KMS-11 (cell line): ENCODE measurements around the gene PRSS12.
A peak's percentile ranks its signal among the peaks of the same experiment; 100 is the strongest.

ENCODE experiments used
- H2AFZ ChIP-seq: fragments of 200-600 bp; sonication (generic); 2 replicates; pipeline ENCODE4 v1.6.1; 2016; ENCODE audit warnings: antibody characterized with exemption, mixed run types, low read depth
- H3K27ac ChIP-seq: fragments of 200-600 bp; sonication (generic); 2 replicates; pipeline ENCODE4 v1.6.1; 2016; ENCODE audit warnings: mild to moderate bottlenecking, mixed run types
- H3K27me3 ChIP-seq: fragments of 200-600 bp; sonication (generic); 2 replicates; pipeline ENCODE4 v1.6.1; 2017; ENCODE audit warnings: mild to moderate bottlenecking, low read depth, mixed run types, moderate library complexity; ENCODE audit not compliant: insufficient read depth
- H3K36me3 ChIP-seq: fragments of 200-600 bp; sonication (generic); 2 replicates; pipeline ENCODE4 v1.6.1; 2017; ENCODE audit warnings: mild to moderate bottlenecking, mixed run types; ENCODE audit not compliant: insufficient read depth
- H3K4me1 ChIP-seq: fragments of 200-600 bp; sonication (generic); 2 replicates; pipeline ENCODE4 v1.6.1; 2016; ENCODE audit warnings: mild to moderate bottlenecking, low read depth, mixed run types; ENCODE audit not compliant: poor library complexity, severe bottlenecking
- H3K4me2 ChIP-seq: fragments of 200-600 bp; sonication (generic); 2 replicates; pipeline ENCODE4 v1.7.0; 2016; ENCODE audit warnings: mild to moderate bottlenecking, mixed run types
- H3K4me3 ChIP-seq: fragments of 200-600 bp; sonication (generic); IDR thresholded peaks from 2 replicates; pipeline ENCODE4 v1.6.1; 2017; ENCODE audit warnings: low read depth, low read length, mixed read lengths; ENCODE audit not compliant: insufficient read depth
- H3K79me2 ChIP-seq: fragments of 200-600 bp; sonication (generic); 2 replicates; pipeline ENCODE4 v1.6.1; 2016; ENCODE audit warnings: low read depth, mixed run types; ENCODE audit not compliant: insufficient read depth
- H3K9ac ChIP-seq: fragments of 200-600 bp; sonication (generic); 2 replicates; pipeline ENCODE4 v1.6.1; 2016; ENCODE audit warnings: mild to moderate bottlenecking, mixed run types
- H4K20me1 ChIP-seq: fragments of 200-600 bp; sonication (generic); 2 replicates; pipeline ENCODE4 v1.6.1; 2016; ENCODE audit warnings: mild to moderate bottlenecking, mixed run types; ENCODE audit not compliant: insufficient read depth
- TF ChIP-seq, protein P1 (sequence below): fragments of 200-600 bp; sonication (generic); conservative IDR thresholded peaks from 2 replicates; pipeline ENCODE4 v1.6.1; 2017; ENCODE audit warnings: low read depth, mild to moderate bottlenecking, antibody characterized with exemption, low read length, moderate library complexity, mixed read lengths

Gene PRSS12

DNA sequence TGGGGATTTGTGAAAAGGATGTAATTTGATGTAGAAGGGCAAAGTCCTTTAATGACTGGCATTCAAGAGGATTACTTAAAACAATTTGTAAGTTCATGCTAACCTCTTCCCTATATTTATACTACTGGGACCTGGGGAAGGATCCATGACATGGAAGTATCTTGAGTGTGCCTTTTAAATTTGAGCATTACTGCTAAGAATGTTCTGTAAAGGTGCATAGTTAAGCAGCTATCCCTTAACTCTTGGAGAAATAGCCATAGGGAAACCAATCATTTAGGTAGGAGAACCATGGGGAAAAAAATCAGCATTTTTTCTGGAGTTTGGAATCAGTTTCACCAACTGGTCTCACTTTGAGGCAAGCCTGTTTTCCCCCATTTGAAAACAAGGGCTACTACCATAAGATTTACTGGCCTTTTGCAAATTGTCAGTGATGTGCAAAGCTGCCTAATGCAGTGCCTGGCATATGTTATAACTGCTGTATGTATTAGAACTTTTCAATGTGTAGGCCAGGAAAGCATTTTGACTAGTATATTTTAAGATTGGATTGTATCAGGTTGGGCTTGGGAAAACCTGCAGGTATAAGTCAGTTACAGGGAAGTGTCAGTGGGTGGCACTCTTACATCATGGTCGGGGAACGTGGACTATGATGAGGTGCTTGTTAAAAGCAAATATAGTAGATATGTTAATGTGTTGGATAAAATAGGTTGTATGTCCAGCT is 72.1 kb downstream of the PRSS12 start:
- Histone ChIP-seq H3K9ac (peak overlapping the region; percentile 98; the same call in 1 of the 2 replicates), H4K20me1 (no peaks in the 10 kb centered on the region), H2AFZ (no peak overlapping the region), H3K4me1 (peaks cover 24% of the 10 kb centered on the region), H3K79me2 (peaks cover 17% of the 10 kb centered on the region), H3K36me3 (peaks cover 13% of the 10 kb centered on the region), H3K27me3 (no peaks in the 10 kb centered on the region), H3K4me2 (peak overlapping the region; percentile 85), H3K4me3 (no peak overlapping the region), H3K27ac (peak overlapping the region; percentile 89; the same call in 1 of the 2 replicates)
- TF ChIP-seq, protein P1, sequence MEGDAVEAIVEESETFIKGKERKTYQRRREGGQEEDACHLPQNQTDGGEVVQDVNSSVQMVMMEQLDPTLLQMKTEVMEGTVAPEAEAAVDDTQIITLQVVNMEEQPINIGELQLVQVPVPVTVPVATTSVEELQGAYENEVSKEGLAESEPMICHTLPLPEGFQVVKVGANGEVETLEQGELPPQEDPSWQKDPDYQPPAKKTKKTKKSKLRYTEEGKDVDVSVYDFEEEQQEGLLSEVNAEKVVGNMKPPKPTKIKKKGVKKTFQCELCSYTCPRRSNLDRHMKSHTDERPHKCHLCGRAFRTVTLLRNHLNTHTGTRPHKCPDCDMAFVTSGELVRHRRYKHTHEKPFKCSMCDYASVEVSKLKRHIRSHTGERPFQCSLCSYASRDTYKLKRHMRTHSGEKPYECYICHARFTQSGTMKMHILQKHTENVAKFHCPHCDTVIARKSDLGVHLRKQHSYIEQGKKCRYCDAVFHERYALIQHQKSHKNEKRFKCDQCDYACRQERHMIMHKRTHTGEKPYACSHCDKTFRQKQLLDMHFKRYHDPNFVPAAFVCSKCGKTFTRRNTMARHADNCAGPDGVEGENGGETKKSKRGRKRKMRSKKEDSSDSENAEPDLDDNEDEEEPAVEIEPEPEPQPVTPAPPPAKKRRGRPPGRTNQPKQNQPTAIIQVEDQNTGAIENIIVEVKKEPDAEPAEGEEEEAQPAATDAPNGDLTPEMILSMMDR, result peak; percentile 70

DNA sequence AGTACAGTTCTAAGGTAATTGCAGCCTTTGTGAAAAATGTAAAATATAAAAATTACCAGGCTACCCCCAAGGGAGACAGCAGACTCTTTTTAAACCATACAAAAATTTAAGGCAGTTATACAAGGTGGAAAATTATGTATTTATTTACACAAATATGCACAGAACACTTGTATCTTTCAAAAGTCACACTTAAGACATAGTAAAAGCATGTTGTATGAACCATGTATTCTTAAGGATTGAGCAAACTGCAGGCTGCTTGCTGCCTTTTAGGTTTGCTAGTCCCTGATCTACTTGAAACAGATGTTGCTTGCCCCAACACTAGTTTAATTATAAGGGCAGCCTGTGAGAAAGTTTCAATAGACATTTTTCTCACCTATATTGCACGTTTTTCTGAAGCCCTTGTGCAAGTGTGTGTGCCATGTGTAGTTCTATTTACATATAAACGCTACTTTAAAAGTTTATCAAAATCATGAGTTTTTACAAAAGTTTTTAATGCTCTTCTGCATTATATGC is 72.8 kb downstream of the PRSS12 start:
- TF ChIP-seq, protein P1, result no peak
- Histone ChIP-seq H3K9ac (peak overlapping the region; percentile 98), H4K20me1 (no peaks in the 10 kb centered on the region), H3K79me2 (peaks cover 17% of the 10 kb centered on the region), H3K4me1 (peaks cover 24% of the 10 kb centered on the region), H3K27ac (peak overlapping the region; percentile 89), H3K4me2 (peak overlapping the region; percentile 85), H3K36me3 (peaks cover 13% of the 10 kb centered on the region), H3K4me3 (no peak overlapping the region), H2AFZ (no peak overlapping the region), H3K27me3 (no peaks in the 10 kb centered on the region)

DNA sequence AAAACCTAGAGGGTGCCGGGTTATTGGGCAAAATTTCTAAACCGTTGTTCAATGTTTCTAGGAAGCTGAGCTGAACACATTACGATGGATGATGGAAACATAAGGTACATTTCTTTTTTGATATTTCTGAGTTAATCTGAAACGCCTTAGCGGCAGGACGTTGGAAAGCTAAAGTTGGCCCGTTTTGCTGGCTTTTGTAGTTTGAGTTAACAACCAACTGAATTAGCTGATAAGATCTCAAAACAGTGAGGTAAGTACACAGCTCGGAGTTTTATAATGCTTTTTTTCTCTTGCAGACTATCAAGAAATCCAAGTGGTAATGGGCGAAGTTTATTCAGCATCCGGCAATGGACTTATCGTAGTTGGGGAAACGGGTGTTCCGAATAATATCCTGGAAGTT is 73.5 kb downstream of the PRSS12 start:
- Histone ChIP-seq H3K36me3 (peaks cover 13% of the 10 kb centered on the region), H2AFZ (peak overlapping the region; percentile 55; the same call in 1 of the 2 replicates)

DNA sequence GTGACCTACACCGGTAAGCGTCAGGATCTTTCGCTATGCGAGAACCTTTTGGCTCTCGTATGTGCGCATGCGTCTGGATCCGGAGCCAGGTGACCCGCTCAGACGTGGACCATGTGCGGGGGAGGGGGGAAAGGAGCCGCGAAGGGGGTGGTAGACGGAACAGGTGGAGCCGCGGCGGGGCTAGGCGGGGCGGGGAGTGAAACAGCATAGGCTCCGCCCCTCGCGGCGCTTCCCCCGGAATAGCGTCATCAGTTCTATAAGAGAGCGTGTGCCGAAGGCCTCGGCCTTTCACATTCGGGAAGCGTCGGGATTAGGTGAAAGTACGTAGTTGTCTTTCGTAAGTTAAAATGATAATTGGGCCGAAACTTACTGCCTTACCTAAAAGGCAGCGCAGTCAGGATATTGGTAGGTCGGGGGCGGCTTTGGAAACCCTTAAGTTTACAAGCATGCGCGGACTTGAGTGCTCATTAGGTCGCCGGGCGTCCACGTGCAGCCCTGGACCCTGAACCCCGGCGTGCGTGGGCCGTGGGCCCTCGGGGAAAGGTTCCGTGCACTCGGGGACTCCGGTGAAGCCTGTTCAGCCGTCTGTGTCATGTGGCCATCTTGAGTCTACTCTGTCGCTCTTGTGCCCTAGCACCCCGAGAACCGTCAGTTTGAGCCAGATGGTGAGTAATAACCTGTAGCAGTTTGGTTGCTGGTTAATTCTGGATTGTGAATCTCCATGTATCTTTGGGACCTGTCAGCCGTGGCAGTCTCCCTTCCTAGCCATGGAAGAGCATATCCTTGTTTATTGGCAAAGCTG is 74.1 kb downstream of the PRSS12 start:
- H3K4me3 ChIP-seq, result no peak overlapping the region
- peaks cover 13% of the 10 kb centered on the region for H3K36me3 ChIP-seq
- H3K4me1 ChIP-seq, result peaks cover 24% of the 10 kb centered on the region

More for the DNA sequence above, 73.5 kb downstream of the PRSS12 start:
- H3K9ac ChIP-seq, result peak overlapping the region; percentile 98
- no peak overlapping the region for H3K4me3 ChIP-seq
- H4K20me1 ChIP-seq, result no peaks in the 10 kb centered on the region
- peak overlapping the region; percentile 89 for H3K27ac ChIP-seq
- H3K79me2 ChIP-seq, result peaks cover 17% of the 10 kb centered on the region
- peaks cover 24% of the 10 kb centered on the region for H3K4me1 ChIP-seq
- TF ChIP-seq, protein P1, result no peak
- no peaks in the 10 kb centered on the region for H3K27me3 ChIP-seq
- peak overlapping the region; percentile 85 for H3K4me2 ChIP-seq

More for the DNA sequence above, 74.1 kb downstream of the PRSS12 start:
- H3K4me2 ChIP-seq, result peak overlapping the region; percentile 85
- H2AFZ ChIP-seq, result peak overlapping the region; percentile 69
- TF ChIP-seq, protein P1, result no peak
- peak overlapping the region; percentile 98 for H3K9ac ChIP-seq
- H4K20me1 ChIP-seq, result no peaks in the 10 kb centered on the region
- no peaks in the 10 kb centered on the region for H3K27me3 ChIP-seq
- H3K27ac ChIP-seq, result peak overlapping the region; percentile 89
- peaks cover 17% of the 10 kb centered on the region for H3K79me2 ChIP-seq
